CD4-positive, alpha-beta T cell treated with Interleukin-12 subunit alpha and Interleukin-12 subunit beta, for 1 hour (primary cell): ENCODE measurements around the gene PDE4D.
"Not testable (repeated sequence)": the region's sequence is repeated elsewhere in the genome, so short reads cannot be mapped to it uniquely, and the experiment has no call there.

Source experiments
- DNase-seq: peaks from one replicate; pipeline ENCODE4 v3.0.0-alpha.2; 2020

Gene PDE4D

GRCh38 chr5:59496524-59497134, 396.9 kb downstream of the PDE4D start:
- DNase-seq = no peak

- no peak for DNase-seq
Observed at GRCh38 chr5:59491945-59492344, 401.6 kb downstream of the PDE4D start.

GRCh38 chr5:59489551-59489950, 404.0 kb downstream of the PDE4D start:
- DNase-seq = no peak

GRCh38 chr5:59487772-59488729, 405.5 kb downstream of the PDE4D start:
- DNase-seq = no peak

GRCh38 chr5:59487068-59487686, 406.3 kb downstream of the PDE4D start:
- DNase-seq = no peak

GRCh38 chr5:59486508-59486907, 407.0 kb downstream of the PDE4D start:
- no peak for DNase-seq

GRCh38 chr5:59485629-59486439, 407.7 kb downstream of the PDE4D start:
- no peak for DNase-seq

GRCh38 chr5:59485107-59485506, 408.4 kb downstream of the PDE4D start:
- DNase-seq = no peak

GRCh38 chr5:59484618-59485017, 408.9 kb downstream of the PDE4D start:
- DNase-seq = no peak

- DNase-seq = no peak
Observed at GRCh38 chr5:59483971-59484472, 409.5 kb downstream of the PDE4D start.

GRCh38 chr5:59479086-59479485, 414.4 kb downstream of the PDE4D start:
- no peak for DNase-seq

- DNase-seq = no peak
Observed at GRCh38 chr5:59474324-59474723, 419.2 kb downstream of the PDE4D start.

GRCh38 chr5:59473611-59474010, 419.9 kb downstream of the PDE4D start:
- DNase-seq = no peak

GRCh38 chr5:59471463-59471862, 422.1 kb downstream of the PDE4D start:
- DNase-seq = no peak

- DNase-seq = no peak
Observed at GRCh38 chr5:59467969-59468368, 425.6 kb downstream of the PDE4D start.

GRCh38 chr5:59466271-59466670, 427.3 kb downstream of the PDE4D start:
- no peak for DNase-seq

GRCh38 chr5:59464969-59465368, 428.6 kb downstream of the PDE4D start:
- no peak for DNase-seq

- DNase-seq = not testable (repeated sequence)
Observed at GRCh38 chr5:59463618-59464166, 429.8 kb downstream of the PDE4D start.

- no peak for DNase-seq
Observed at GRCh38 chr5:59462956-59463355, 430.6 kb downstream of the PDE4D start.

- no peak for DNase-seq
Observed at GRCh38 chr5:59460368-59461153, 433.0 kb downstream of the PDE4D start.

- no peak for DNase-seq
Observed at GRCh38 chr5:59458966-59459729, 434.4 kb downstream of the PDE4D start.
